GM23338 (cell line): ENCODE results near the gene CFAP58. TPM values are rescaled to one million over a fixed set of nuclear protein-coding genes. Genes with fewer than 3 reads are reported as not detected.

Experiments
- CREB1 ChIP-seq: fragments of 250-450 bp; sonication (Bioruptor Pico); IDR thresholded peaks from 2 replicates; pipeline ENCODE4 v1.5.0; 2020; ENCODE audit warnings: low read depth, mild to moderate bottlenecking, moderate library complexity
- CTCF ChIP-seq, 2 experiments: fragments of 200-600 bp in 1 of 2; sonication (generic) in 1 of 2; conservative IDR thresholded peaks; 2 replicates each; pipeline versions ENCODE4 v1.5.1 to v1.6.1; 2016 to 2017; ENCODE audit warnings: antibody characterized with exemption in 2 of 2, low read depth in 2 of 2, mild to moderate bottlenecking in 2 of 2, moderate library complexity in 1 of 2
- EZH2 ChIP-seq: fragments of 200-600 bp; sonication (generic); IDR thresholded peaks from one replicate; pipeline ENCODE4 v1.8.0; 2017; ENCODE audit warnings: antibody characterized with exemption, mild to moderate bottlenecking, low read depth; ENCODE audit not compliant: unreplicated experiment
- EZH2phosphoT487 ChIP-seq: fragments of 200-600 bp; sonication (generic); IDR thresholded peaks from one replicate; pipeline ENCODE4 v1.8.1; 2018; ENCODE audit warnings: antibody characterized with exemption; ENCODE audit not compliant: unreplicated experiment
- JUNB ChIP-seq: IDR thresholded peaks from one replicate; pipeline ENCODE4 v1.6.1; 2016; ENCODE audit warnings: antibody characterized with exemption; ENCODE audit not compliant: unreplicated experiment
- NANOG ChIP-seq: IDR thresholded peaks from 2 replicates; pipeline ENCODE4 v1.6.1; 2016; ENCODE audit warnings: antibody characterized with exemption, borderline replicate concordance
- POLR2AphosphoS5 ChIP-seq: IDR thresholded peaks from 2 replicates; pipeline ENCODE4 v1.6.1; 2016; ENCODE audit warnings: antibody characterized with exemption, low read depth
- ZNF114 ChIP-seq: fragments of 250-450 bp; sonication (Bioruptor Pico); IDR thresholded peaks from 2 replicates; pipeline ENCODE4 v1.5.0; 2020; ENCODE audit warnings: mild to moderate bottlenecking, moderate library complexity
- ZNF462 ChIP-seq: fragments of 250-450 bp; sonication (Bioruptor Pico); IDR thresholded peaks from 2 replicates; pipeline ENCODE4 v1.5.0; 2020; ENCODE audit warnings: mild to moderate bottlenecking, moderate library complexity
- polyA plus RNA-seq: library from polyadenylated mRNA; unstranded; fragments of >200 nt; fragmentation: Nextera tagmentation; extraction: Ambion mirVana; gene quantifications from 2 replicates; pipeline ENCODE4 v1.2.1, GENCODE V29; 2016
- total RNA-seq: library from RNA; depleted of rRNA; stranded (reverse); fragments of >200 nt; shearing (Covaris generic); gene quantifications from 2 replicates; pipeline ENCODE4 v1.2.3, GENCODE V29; 2014

The CFAP58 gene
- total and polyA plus RNA-seq, 2 experiments from 2014 or later, result 0.63 to 0.89 TPM

- TF ChIP-seq ZNF462 (CRISPR knock-in tag) (no peak), NANOG (no peak), JUNB (no peak), CREB1 (CRISPR knock-in tag) (no peak), ZNF114 (CRISPR knock-in tag) (no peak), EZH2phosphoT487 (no peak), POLR2AphosphoS5 (no peak), CTCF (conservative IDR thresholded peaks at IDR 0.05; ENCODE audit: low read depth in 2 of 2) (no peak), EZH2 (no peak)
These were observed 16.7 kb upstream of the CFAP58 start (continued) for GRCh38 chr10:104336821-104337467.
